Medulla oblongata (tissue), 1 donor: ENCODE data around the gene MACROD2.

ENCODE experiments used
- DNase-seq: peaks from one replicate; pipeline ENCODE4 v3.0.0-alpha.2; 2015; ENCODE audit errors: extremely low spot score

MACROD2 gene

GRCh38 chr20:15619341-15619740 is 1624.0 kb downstream of the MACROD2 start:
- no peak for DNase-seq

GRCh38 chr20:15619816-15620215 is 1624.5 kb downstream of the MACROD2 start:
- DNase-seq, result no peak

- DNase-seq, result no peak
Observed at GRCh38 chr20:15622368-15622767, 1627.1 kb downstream of the MACROD2 start.

- no peak for DNase-seq
Observed at GRCh38 chr20:15623215-15623614, 1627.9 kb downstream of the MACROD2 start.

- no peak for DNase-seq
Observed at GRCh38 chr20:15625981-15626380, 1630.7 kb downstream of the MACROD2 start.

GRCh38 chr20:15627089-15627488 is 1631.8 kb downstream of the MACROD2 start:
- no peak for DNase-seq

GRCh38 chr20:15627501-15627903 is 1632.2 kb downstream of the MACROD2 start:
- DNase-seq, result no peak

- no peak for DNase-seq
Observed at GRCh38 chr20:15628851-15629353, 1633.6 kb downstream of the MACROD2 start.

GRCh38 chr20:15630360-15630759 is 1635.0 kb downstream of the MACROD2 start:
- no peak for DNase-seq

- DNase-seq, result no peak
Observed at GRCh38 chr20:15632680-15633079, 1637.4 kb downstream of the MACROD2 start.

GRCh38 chr20:15634102-15634501 is 1638.8 kb downstream of the MACROD2 start:
- DNase-seq, result no peak

GRCh38 chr20:15637546-15637945 is 1642.2 kb downstream of the MACROD2 start:
- no peak for DNase-seq

GRCh38 chr20:15637950-15638754 is 1642.8 kb downstream of the MACROD2 start:
- DNase-seq, result no peak

GRCh38 chr20:15638816-15639215 is 1643.5 kb downstream of the MACROD2 start:
- DNase-seq, result no peak

GRCh38 chr20:15639839-15640238 is 1644.5 kb downstream of the MACROD2 start:
- DNase-seq, result no peak

- DNase-seq, result no peak
Observed at GRCh38 chr20:15642109-15642508, 1646.8 kb downstream of the MACROD2 start.

- DNase-seq, result no peak
Observed at GRCh38 chr20:15642676-15643075, 1647.4 kb downstream of the MACROD2 start.

GRCh38 chr20:15643713-15644112 is 1648.4 kb downstream of the MACROD2 start:
- no peak for DNase-seq

- no peak for DNase-seq
Observed at GRCh38 chr20:15645816-15646215, 1650.5 kb downstream of the MACROD2 start.

GRCh38 chr20:15653396-15654207 is 1658.3 kb downstream of the MACROD2 start:
- DNase-seq, result no peak

- peak; percentile 78 for DNase-seq
Observed at GRCh38 chr20:15654208-15654649, 1658.9 kb downstream of the MACROD2 start.

GRCh38 chr20:15655295-15655874 is 1660.1 kb downstream of the MACROD2 start:
- no peak for DNase-seq
